Activated B cell treated with CpG ODN at 0.5 μM for 24 hours (primary cell): ENCODE results near the gene GALNT15. TPM values are rescaled to one million over a fixed set of nuclear protein-coding genes. Genes with fewer than 3 reads are reported as not detected.

ENCODE experiments used
- ATAC-seq: fragments of 200-7000 bp; cut with Tn5 transposase; one replicate; pipeline ENCODE4 v1.10.0; 2021; ENCODE audit warnings: low read depth, mild to moderate bottlenecking, moderate library complexity
- CTCF ChIA-PET: fragments of 350-600 bp; sonication (Branson Sonifier 250); formaldehyde crosslinking; loops from one replicate; lab custom pipeline; 2021; ENCODE audit warnings: antibody characterized with exemption; lab: Charles Lee
- POLR2A ChIA-PET: fragments of 350-600 bp; sonication (Branson Sonifier 250); formaldehyde crosslinking; loops from one replicate; lab custom pipeline; 2021; ENCODE audit warnings: antibody characterized with exemption; lab: Charles Lee
- DNase-seq: peaks from one replicate; pipeline ENCODE4 v3.0.0; 2022
- H3K27ac Mint-ChIP-seq: one replicate; pipeline ENCODE4 v1.8.0; 2020; ENCODE audit warnings: mixed read lengths
- H3K27me3 Mint-ChIP-seq: one replicate; pipeline ENCODE4 v1.8.0; 2021; ENCODE audit warnings: mixed read lengths
- H3K36me3 Mint-ChIP-seq: one replicate; pipeline ENCODE4 v1.8.0; 2021; ENCODE audit warnings: low read depth, mixed read lengths
- H3K4me1 Mint-ChIP-seq: one replicate; pipeline ENCODE4 v1.8.0; 2021; ENCODE audit warnings: mixed read lengths
- H3K4me3 Mint-ChIP-seq: one replicate; pipeline ENCODE4 v1.8.0; 2020; ENCODE audit warnings: mild to moderate bottlenecking, mixed read lengths
- H3K9me3 Mint-ChIP-seq: one replicate; pipeline ENCODE4 v1.8.0; 2020; ENCODE audit warnings: mixed read lengths
- intact Hi-C: fragments of 100-400 bp; cut with micrococcal nuclease; formaldehyde crosslinking; loops from one replicate; pipeline ENCODE4 v1.15.1; 2024
- total RNA-seq: library from RNA; stranded (reverse); gene quantifications from 2 replicates; pipeline ENCODE4 v1.2.3, GENCODE V29; 2022
- TF ChIP-seq, protein P1 (sequence below): fragments of 200-600 bp; IDR thresholded peaks from one replicate; pipeline ENCODE4 v1.8.0; 2022; ENCODE audit warnings: antibody characterized with exemption, mild to moderate bottlenecking

The GALNT15 gene
- total RNA-seq, 1 donor from 2014 or later = not detected

GRCh38 chr3:16229681-16230080 is 55.2 kb downstream of the GALNT15 start:
- Mint-ChIP-seq H3K27ac (no peak overlapping the region), H3K9me3 (peaks cover 4% of the 10 kb centered on the region), H3K4me3 (no peak overlapping the region), H3K27me3 (peaks cover 8% of the 10 kb centered on the region), H3K36me3 (no peaks in the 10 kb centered on the region), H3K4me1 (no peaks in the 10 kb centered on the region)
- DNase-seq (no peak), ATAC-seq (no peak)
- CTCF ChIA-PET = no interaction called here
- intact Hi-C loops = no loop called here
- TF ChIP-seq, protein P1, sequence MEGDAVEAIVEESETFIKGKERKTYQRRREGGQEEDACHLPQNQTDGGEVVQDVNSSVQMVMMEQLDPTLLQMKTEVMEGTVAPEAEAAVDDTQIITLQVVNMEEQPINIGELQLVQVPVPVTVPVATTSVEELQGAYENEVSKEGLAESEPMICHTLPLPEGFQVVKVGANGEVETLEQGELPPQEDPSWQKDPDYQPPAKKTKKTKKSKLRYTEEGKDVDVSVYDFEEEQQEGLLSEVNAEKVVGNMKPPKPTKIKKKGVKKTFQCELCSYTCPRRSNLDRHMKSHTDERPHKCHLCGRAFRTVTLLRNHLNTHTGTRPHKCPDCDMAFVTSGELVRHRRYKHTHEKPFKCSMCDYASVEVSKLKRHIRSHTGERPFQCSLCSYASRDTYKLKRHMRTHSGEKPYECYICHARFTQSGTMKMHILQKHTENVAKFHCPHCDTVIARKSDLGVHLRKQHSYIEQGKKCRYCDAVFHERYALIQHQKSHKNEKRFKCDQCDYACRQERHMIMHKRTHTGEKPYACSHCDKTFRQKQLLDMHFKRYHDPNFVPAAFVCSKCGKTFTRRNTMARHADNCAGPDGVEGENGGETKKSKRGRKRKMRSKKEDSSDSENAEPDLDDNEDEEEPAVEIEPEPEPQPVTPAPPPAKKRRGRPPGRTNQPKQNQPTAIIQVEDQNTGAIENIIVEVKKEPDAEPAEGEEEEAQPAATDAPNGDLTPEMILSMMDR = no peak
- POLR2A ChIA-PET = no interaction called here

DNA sequence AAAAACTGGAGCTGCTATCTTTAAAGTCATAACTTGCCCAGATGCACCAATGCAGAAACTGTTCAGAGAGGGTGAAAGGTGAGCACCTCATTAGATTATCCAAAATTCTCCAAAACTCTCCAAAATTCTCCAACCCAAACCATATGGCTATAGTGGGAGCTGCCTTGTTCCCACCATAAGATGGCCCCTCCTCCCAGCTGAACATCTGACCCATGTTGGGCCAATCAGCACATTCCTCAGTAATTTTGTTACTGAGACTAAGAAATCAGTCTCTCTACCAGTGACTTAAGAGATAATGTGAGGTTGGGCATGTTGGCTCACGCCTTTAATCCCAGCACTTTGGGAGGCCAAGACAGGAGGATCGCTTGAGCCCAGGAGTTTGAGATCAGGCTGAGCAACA is 57.5 kb downstream of the GALNT15 start:
- TF ChIP-seq, protein P1 = no peak
- Mint-ChIP-seq H3K4me1 (no peaks in the 10 kb centered on the region), H3K36me3 (no peaks in the 10 kb centered on the region), H3K9me3 (no peaks in the 10 kb centered on the region), H3K27ac (no peak overlapping the region), H3K27me3 (peaks cover 8% of the 10 kb centered on the region), H3K4me3 (no peak overlapping the region)
- ChIA-PET CTCF (no interaction called here), POLR2A (no interaction called here)
- no peak for ATAC-seq
- intact Hi-C loops = no loop called here
- DNase-seq = no peak

DNA sequence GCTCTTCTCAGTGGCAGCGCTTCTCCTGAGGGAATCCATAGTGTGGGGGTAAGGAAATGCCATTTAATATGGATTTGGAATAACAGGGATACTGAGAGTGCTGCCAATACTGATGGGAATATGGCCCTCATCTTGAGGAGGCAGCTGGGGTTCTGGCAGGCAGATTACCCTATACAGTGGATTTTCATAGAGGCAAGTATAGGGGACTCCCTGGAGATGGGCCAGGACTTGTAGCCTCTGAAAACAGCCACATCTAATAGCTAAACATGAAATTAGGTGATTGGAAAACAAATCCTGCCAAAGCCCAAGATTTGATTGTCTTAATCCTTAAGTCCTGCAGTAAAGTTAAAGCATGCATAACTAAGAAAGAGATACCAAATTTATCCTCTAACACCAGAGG is 59.3 kb downstream of the GALNT15 start:
- TF ChIP-seq, protein P1 = no peak
- Mint-ChIP-seq H3K27me3 (peaks cover 6% of the 10 kb centered on the region), H3K36me3 (no peaks in the 10 kb centered on the region), H3K4me1 (no peaks in the 10 kb centered on the region), H3K9me3 (no peaks in the 10 kb centered on the region), H3K27ac (no peak overlapping the region), H3K4me3 (no peak overlapping the region)
- intact Hi-C loops = no loop called here
- POLR2A ChIA-PET = no interaction called here
- CTCF ChIA-PET = interaction anchor here (0.7 kb wide), 1 partner anchor 295 kb away, joined by 3 read pairs; no protein-coding TSS in a partner anchor
- DNase-seq (no peak), ATAC-seq (no peak)

GRCh38 chr3:16234281-16234680 is 59.8 kb downstream of the GALNT15 start:
- Mint-ChIP-seq H3K27me3 (peaks cover 6% of the 10 kb centered on the region), H3K9me3 (no peaks in the 10 kb centered on the region), H3K4me1 (no peaks in the 10 kb centered on the region), H3K4me3 (no peak overlapping the region), H3K36me3 (no peaks in the 10 kb centered on the region), H3K27ac (no peak overlapping the region)
- TF ChIP-seq, protein P1 = no peak
- ChIA-PET POLR2A (no interaction called here), CTCF (no interaction called here)
- no peak for DNase-seq
- ATAC-seq = no peak
- intact Hi-C loops = no loop called here

DNA sequence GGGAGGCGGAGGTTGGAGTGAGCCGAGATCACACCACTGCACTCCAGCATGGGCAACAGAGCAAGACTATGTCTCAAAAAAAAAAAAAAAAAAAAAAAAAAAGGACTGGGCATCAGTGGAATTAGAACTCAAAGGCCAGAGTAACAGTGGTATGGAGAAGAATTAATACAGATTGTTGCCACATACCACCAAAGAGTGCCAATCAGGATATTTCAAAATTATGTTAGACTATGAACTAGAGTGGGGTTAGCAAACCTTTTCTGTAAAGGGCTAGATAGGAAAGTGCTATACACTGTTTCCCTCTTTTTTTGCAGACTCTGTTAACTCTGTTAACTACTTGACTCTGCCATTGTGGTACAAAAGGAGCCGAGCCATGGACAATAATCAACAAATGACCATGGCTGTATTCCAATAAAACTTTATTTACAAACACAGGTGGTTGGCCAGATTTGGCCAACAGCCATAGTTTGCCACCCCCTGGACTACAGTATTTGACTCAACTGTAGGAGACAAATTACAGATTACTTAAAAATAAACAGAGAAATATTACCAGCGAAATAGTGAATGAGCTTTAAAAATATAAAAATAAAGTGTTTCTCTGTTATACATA is 61.7 kb downstream of the GALNT15 start:
- ChIA-PET POLR2A (no interaction called here), CTCF (interaction anchor here (0.9 kb wide), 1 partner anchor 12 kb away, joined by 3 read pairs; no protein-coding TSS in a partner anchor)
- TF ChIP-seq, protein P1 = no peak
- peaks cover 6% of the 10 kb centered on the region for H3K27me3 Mint-ChIP-seq
- no peak for DNase-seq
- H3K9me3 Mint-ChIP-seq = no peaks in the 10 kb centered on the region
- no peak overlapping the region for H3K4me3 Mint-ChIP-seq
- H3K36me3 Mint-ChIP-seq = no peaks in the 10 kb centered on the region
- no peak overlapping the region for H3K27ac Mint-ChIP-seq
- no peak for ATAC-seq
- H3K4me1 Mint-ChIP-seq = no peaks in the 10 kb centered on the region
- intact Hi-C loops = no loop called here
